DND-41 (cell line): ENCODE measurements around the gene UNC13C.

Experiments used
- CTCF ChIP-seq: IDR thresholded peaks from 2 replicates; pipeline ENCODE4 v1.5.1; 2012; ENCODE audit warnings: borderline replicate concordance, low read length, moderate library complexity, mild to moderate bottlenecking; ENCODE audit not compliant: poor library complexity, severe bottlenecking; ENCODE audit errors: extremely low read depth
- EZH2 ChIP-seq: IDR thresholded peaks from 3 replicates; pipeline ENCODE4 v1.6.1; 2012; ENCODE audit warnings: borderline replicate concordance, low read depth, mild to moderate bottlenecking, moderate library complexity, low read length, inconsistent platforms; ENCODE audit not compliant: severe bottlenecking

- TF ChIP-seq CTCF (no peak), EZH2 (no peak)
These were observed 149.3 kb downstream of the UNC13C start for GRCh38 chr15:54127574-54127973.
